LNCAP (cell line): Measurements from ENCODE around the gene FGD3.

ENCODE experiments used
- TF ChIP-seq, protein P1 (sequence below): fragments of 450-650 bp; IDR thresholded peaks from 2 replicates; pipeline ENCODE4 v1.5.1; 2017; ENCODE audit warnings: mild to moderate bottlenecking

Gene FGD3

GRCh38 chr9:93020771-93021670, 73.7 kb downstream of the FGD3 start:
- TF ChIP-seq, protein P1, sequence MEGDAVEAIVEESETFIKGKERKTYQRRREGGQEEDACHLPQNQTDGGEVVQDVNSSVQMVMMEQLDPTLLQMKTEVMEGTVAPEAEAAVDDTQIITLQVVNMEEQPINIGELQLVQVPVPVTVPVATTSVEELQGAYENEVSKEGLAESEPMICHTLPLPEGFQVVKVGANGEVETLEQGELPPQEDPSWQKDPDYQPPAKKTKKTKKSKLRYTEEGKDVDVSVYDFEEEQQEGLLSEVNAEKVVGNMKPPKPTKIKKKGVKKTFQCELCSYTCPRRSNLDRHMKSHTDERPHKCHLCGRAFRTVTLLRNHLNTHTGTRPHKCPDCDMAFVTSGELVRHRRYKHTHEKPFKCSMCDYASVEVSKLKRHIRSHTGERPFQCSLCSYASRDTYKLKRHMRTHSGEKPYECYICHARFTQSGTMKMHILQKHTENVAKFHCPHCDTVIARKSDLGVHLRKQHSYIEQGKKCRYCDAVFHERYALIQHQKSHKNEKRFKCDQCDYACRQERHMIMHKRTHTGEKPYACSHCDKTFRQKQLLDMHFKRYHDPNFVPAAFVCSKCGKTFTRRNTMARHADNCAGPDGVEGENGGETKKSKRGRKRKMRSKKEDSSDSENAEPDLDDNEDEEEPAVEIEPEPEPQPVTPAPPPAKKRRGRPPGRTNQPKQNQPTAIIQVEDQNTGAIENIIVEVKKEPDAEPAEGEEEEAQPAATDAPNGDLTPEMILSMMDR, result no peak

DNA sequence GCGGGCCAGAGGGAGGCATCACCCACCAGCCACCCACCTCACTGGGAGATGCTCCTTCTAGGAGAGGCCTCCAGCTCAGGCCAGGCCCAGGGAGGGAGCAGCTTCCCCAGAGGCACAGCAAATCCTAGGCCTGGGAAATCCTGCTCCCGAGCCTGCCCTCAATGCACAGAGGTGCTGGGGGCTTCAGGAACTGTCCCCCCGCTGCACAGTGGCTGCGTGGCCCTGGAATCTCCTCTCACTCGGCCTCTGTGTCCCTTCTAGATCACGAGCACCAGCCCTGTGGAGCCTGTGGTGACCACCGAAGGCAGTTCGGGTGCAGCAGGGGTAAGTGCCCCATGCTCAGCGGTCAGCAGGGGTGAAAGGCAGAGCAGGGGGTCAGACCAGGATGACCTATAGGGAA, 74.7 kb downstream of the FGD3 start:
- TF ChIP-seq, protein P1, result no peak

DNA sequence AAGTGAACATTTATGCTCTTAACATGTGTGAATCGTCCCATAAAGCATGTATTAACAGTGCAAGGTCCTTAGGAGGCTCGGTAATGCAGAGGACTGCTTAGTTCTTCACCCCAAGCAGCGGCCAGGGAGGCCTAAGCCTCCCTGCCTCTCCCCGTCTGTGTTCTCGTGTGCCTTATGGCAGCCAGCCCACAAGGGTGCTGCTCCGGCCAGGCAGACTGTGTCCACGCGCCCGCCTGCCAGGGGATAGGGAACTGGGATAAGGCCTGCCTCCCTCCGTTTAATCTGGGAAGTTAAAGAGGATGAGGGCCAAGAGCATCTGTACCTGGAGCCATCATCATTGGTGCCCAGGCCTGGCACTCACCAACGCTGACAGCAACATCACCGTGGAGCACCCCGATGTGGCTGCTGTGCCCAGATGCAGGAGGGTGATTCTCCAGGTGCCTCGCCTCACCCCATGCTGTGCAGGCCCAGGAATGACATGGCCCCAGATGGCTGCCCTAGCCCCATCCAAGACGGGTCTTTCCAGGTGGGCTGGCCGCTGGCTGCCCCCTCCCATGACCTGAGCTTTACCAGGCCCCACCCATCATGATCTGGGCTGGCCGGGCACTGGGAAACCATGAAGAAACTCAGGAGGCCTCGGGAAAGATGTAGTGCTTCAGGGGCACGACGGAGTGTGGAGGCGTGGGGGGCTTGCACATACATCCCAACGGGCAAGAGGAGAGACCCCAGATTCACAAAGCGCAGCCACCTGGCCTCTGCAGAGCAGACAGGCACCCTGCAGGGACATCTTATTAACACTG, 75.6 kb downstream of the FGD3 start:
- TF ChIP-seq, protein P1, result no peak

DNA sequence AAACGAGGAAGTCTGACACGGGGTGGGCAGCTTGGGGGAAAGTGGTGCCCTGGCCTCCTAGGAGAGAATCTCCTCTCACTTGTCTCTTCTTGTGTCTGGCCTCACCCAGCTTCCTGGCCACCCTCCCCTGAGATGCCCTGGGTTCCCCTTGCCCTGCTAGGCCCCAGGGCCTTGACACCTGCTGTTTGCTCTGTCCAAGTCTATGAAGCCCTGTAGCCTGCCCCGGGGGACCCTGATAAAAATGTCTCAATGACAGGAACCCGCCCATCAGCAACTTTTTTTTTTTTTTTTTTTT, 76.1 kb downstream of the FGD3 start:
- TF ChIP-seq, protein P1, result no peak

GRCh38 chr9:93024646-93024910, 77.3 kb downstream of the FGD3 start:
- TF ChIP-seq, protein P1, result no peak

DNA sequence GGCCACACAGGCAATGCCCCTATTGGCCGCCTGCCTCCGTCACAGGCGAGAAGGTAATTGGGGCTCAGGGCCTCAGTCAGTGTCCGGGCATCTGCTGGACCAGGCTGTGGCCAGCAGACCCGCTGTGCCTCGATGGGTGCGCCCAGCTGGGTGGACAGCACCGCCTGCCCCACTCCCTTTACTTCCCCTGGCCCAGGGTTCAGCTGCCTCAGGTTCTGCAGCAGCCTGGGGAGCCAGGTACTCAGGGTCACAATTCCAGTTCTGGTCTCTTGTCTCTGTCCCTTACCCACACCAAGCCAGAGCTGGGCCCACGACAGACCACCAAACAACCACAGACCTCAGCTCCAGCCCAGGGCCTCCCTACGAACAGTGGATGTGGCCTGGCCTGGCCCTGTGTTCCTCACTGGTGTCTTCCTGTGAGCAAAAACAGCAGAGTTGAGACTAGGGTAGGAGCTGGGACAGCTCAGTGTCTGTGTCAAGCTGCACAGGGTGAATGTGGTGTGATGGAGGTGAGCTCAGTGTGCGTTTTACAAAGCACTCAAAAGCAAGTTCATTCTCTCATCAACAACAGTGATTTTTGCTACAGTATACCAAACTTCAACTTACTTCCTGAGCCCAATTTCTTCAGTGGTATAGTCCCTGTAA, 77.8 kb downstream of the FGD3 start:
- TF ChIP-seq, protein P1, result no peak

- TF ChIP-seq, protein P1, result no peak
Observed at GRCh38 chr9:93025736-93026135, 78.4 kb downstream of the FGD3 start.
